Breast epithelium (tissue), 4 donors: ENCODE data around the gene CTSS. TPM values are rescaled to one million over a fixed set of nuclear protein-coding genes. Genes with fewer than 3 reads are reported as not detected.
"Not testable (repeated sequence)": the region's sequence is repeated elsewhere in the genome, so short reads cannot be mapped to it uniquely, and the experiment has no call there.

ENCODE experiments used
- DNase-seq, 2 donors: peaks; one replicate each; pipeline ENCODE4 v3.0.0-alpha.2; 2019; ENCODE audit warnings: low spot score in 2 of 2
- H3K27ac ChIP-seq, 2 donors: fragments of 200-600 bp; sonication (generic) in 1 of 2; one replicate each; pipeline ENCODE4 v1.5.1; 2016 to 2019; ENCODE audit warnings: mild to moderate bottlenecking in 1 of 2
- H3K27me3 ChIP-seq, 2 donors: fragments of 200-600 bp; sonication (generic) in 1 of 2; one replicate each; pipeline versions ENCODE4 v1.5.1 to v1.6.0; 2017 to 2019; ENCODE audit warnings: control low read depth in 1 of 2, mild to moderate bottlenecking in 1 of 2
- H3K36me3 ChIP-seq: fragments of 200-600 bp; one replicate; pipeline ENCODE4 v1.5.1; 2019
- H3K4me1 ChIP-seq, 2 donors: fragments of 200-600 bp; sonication (generic); one replicate each; pipeline ENCODE4 v1.5.1; 2016 to 2019; ENCODE audit warnings: control low read depth in 1 of 2
- H3K4me3 ChIP-seq, 3 donors: fragments of 200-600 bp; sonication (generic); 1 replicate in 2 of 3; 2 replicates in 1 of 3; pipeline ENCODE4 v1.5.1; 2016 to 2019; ENCODE audit warnings: mild to moderate bottlenecking in 3 of 3, moderate library complexity in 2 of 3
- H3K9me3 ChIP-seq, 2 donors: fragments of 200-600 bp; sonication (generic) in 1 of 2; one replicate each; pipeline ENCODE4 v1.5.1; 2016 to 2019; ENCODE audit warnings: control low read depth in 1 of 2
- POLR2A ChIP-seq: fragments of 450-650 bp; IDR thresholded peaks from one replicate; pipeline ENCODE4 v1.6.1; 2016; ENCODE audit warnings: antibody characterized with exemption, mild to moderate bottlenecking, moderate library complexity
- POLR2AphosphoS5 ChIP-seq, 3 donors: sonication (generic); formaldehyde crosslinking; IDR thresholded peaks; one replicate each; pipeline ENCODE4 v1.6.1; 2017; ENCODE audit warnings: antibody characterized with exemption in 3 of 3
- intact Hi-C: fragments of 100-400 bp; cut with DNase I; formaldehyde crosslinking; loops from one replicate; pipeline ENCODE4 v1.15.1; 2023; ENCODE audit warnings: low total_unique reads
- total RNA-seq, 3 donors: library from RNA; depleted of rRNA; stranded (reverse); fragments of >200 nt; gene quantifications; one replicate each; pipeline ENCODE4 v1.1.0, GENCODE V29; 2016
- TF ChIP-seq, protein P1 (sequence below), 3 donors: fragments of 450-650 bp; IDR thresholded peaks; one replicate each; pipeline ENCODE4 v1.5.1; 2016 to 2017; ENCODE audit warnings: antibody characterized with exemption in 3 of 3, mild to moderate bottlenecking in 3 of 3, moderate library complexity in 3 of 3

CTSS gene
- total RNA-seq, 3 donors from 2014 or later, result 36.1 to 218 (median 153) TPM

DNA sequence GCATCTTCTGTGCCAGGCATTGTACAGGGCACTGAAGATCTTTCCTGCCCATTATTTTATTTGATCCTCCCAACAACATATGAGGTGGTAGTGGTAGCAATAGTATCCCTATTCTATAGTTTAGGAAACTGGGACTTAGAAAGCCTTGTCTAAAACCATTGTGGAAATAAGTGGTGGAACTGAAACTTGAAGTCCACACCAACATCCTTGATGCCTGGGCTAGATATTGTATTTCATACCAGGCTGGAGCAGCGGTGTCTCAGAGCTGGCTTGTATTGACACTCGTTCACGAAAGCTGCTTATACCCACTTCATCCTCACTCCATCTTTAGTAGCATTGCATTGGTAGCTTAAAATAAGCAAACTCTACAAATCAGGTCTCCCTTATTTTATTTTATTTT lies 9.7 kb upstream of the CTSS start:
- no peak overlapping the region for H3K27ac ChIP-seq
- TF ChIP-seq, protein P1, sequence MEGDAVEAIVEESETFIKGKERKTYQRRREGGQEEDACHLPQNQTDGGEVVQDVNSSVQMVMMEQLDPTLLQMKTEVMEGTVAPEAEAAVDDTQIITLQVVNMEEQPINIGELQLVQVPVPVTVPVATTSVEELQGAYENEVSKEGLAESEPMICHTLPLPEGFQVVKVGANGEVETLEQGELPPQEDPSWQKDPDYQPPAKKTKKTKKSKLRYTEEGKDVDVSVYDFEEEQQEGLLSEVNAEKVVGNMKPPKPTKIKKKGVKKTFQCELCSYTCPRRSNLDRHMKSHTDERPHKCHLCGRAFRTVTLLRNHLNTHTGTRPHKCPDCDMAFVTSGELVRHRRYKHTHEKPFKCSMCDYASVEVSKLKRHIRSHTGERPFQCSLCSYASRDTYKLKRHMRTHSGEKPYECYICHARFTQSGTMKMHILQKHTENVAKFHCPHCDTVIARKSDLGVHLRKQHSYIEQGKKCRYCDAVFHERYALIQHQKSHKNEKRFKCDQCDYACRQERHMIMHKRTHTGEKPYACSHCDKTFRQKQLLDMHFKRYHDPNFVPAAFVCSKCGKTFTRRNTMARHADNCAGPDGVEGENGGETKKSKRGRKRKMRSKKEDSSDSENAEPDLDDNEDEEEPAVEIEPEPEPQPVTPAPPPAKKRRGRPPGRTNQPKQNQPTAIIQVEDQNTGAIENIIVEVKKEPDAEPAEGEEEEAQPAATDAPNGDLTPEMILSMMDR (IDR thresholded peaks at IDR 0.05), result no peak
- TF ChIP-seq POLR2AphosphoS5 (IDR thresholded peaks at IDR 0.05) (no peak), POLR2A (no peak)
- H3K27me3 ChIP-seq, result no peaks in the 10 kb centered on the region
- no peaks in the 10 kb centered on the region for H3K36me3 ChIP-seq
- H3K4me1 ChIP-seq, result no peaks in the 10 kb centered on the region
- intact Hi-C loops, result no loop called here
- H3K4me3 ChIP-seq, result no peak overlapping the region
- H3K9me3 ChIP-seq, result no peaks in the 10 kb centered on the region
- no peak for DNase-seq

DNA sequence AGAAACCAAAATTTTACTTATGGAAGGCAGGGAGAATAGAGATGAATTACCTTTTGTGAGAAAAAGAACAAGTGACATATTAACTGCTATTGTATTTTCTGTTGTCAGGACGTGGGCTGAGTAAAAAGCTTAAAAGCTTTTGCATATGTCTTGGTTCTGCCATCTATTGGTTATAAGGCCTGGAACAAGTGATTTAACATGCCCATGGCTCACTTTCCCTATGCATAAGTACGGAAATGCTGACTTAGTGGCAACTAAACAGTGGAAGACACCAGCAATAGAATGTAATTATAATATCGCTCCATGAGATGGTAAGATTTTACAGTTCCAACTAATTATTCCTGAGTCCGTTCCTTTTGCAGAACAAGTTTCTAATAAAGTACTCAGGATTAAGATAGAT lies 6.7 kb upstream of the CTSS start:
- no peaks in the 10 kb centered on the region for H3K9me3 ChIP-seq
- H3K27ac ChIP-seq, result no peak overlapping the region
- TF ChIP-seq, protein P1 (IDR thresholded peaks at IDR 0.05), result no peak
- no peak for TF ChIP-seq POLR2AphosphoS5 (IDR thresholded peaks at IDR 0.05)
- no peak for TF ChIP-seq POLR2A
- no peaks in the 10 kb centered on the region for H3K4me1 ChIP-seq
- H3K4me3 ChIP-seq, result no peak overlapping the region
- no peaks in the 10 kb centered on the region for H3K36me3 ChIP-seq
- intact Hi-C loops, result no loop called here
- no peaks in the 10 kb centered on the region for H3K27me3 ChIP-seq
- DNase-seq, result no peak

DNA sequence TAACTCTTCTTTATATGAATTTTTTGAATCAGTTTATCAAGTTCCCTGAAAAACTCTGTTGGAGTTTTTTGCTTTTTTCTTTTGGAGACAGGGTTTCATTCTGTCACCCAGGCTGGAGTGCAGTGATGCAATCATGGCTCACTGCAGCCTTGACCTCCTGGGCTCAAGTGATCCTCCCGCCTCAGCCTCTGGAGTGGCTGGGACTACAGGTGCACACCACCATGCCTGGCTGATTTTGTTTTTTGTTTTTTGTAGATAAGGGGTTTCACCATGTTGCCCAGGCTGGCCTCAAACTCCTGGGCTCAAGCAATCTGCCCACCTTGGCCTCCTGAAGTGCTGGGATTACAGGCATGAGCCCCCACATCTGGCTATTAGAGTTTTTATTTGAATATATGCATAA lies 2.1 kb upstream of the CTSS start:
- H3K9me3 ChIP-seq, H3K27ac ChIP-seq, H3K36me3 ChIP-seq, DNase-seq, H3K4me1 ChIP-seq, H3K4me3 ChIP-seq, intact Hi-C loops, H3K27me3 ChIP-seq: not testable (repeated sequence)

DNA sequence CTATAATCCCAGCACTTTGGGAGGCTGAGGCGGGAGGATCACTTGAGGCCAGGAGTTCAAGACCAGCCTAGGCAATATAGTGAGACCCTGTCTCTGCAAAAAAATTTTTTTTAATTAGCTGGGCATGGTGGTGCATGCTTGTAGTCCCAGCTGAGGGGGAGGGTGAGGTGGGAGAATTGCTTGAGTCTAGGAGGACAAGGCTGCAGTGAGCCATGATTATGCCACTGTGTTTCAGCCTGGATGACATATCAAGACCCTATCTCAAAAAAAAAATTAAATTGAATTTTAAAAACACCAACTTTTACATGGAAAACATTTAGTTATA lies 361 bp upstream of the CTSS start:
- H3K36me3 ChIP-seq, H3K4me1 ChIP-seq, intact Hi-C loops, H3K9me3 ChIP-seq, H3K27me3 ChIP-seq, DNase-seq: not testable (repeated sequence)
- Histone ChIP-seq H3K4me3 (peak overlapping the region; percentile 35 to 59 (median 40)), H3K27ac (peak overlapping the region; percentile 65 to 72)

DNA sequence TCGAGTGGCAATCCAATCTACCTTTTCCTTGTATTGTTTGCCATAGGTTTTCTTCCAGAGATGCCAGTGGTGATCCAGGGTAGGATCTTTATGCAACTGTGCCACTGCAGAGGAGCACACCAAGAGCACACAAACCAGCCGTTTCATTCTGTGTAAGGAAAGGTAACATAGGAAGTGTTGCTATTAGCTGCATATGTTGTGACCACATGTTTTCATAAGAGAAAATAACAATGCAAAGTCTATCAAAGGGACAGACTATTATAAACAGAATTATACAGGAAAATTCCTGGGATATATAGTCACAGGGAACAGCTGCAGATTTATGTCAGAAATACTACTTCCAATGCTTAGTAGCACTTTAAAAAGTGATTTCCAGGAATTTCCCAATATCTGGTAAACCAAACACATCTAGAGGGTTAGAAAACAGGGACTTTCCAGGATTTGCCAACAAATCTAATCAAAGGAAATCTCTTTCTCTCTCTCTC lies 919 bp downstream of the CTSS start:
- no peak for DNase-seq
- no peaks in the 10 kb centered on the region for H3K36me3 ChIP-seq
- H3K27ac ChIP-seq, result peak overlapping the region; percentile 20 to 72
- intact Hi-C loops, result no loop called here
- H3K27me3 ChIP-seq, result no peaks in the 10 kb centered on the region
- H3K4me3 ChIP-seq, result peak overlapping the region; percentile 35 to 59 (median 40)
- TF ChIP-seq, protein P1 (IDR thresholded peaks at IDR 0.05), result no peak
- TF ChIP-seq POLR2AphosphoS5 (IDR thresholded peaks at IDR 0.05) (no peak), POLR2A (no peak)
- no peaks in the 10 kb centered on the region for H3K4me1 ChIP-seq
- H3K9me3 ChIP-seq, result no peaks in the 10 kb centered on the region

DNA sequence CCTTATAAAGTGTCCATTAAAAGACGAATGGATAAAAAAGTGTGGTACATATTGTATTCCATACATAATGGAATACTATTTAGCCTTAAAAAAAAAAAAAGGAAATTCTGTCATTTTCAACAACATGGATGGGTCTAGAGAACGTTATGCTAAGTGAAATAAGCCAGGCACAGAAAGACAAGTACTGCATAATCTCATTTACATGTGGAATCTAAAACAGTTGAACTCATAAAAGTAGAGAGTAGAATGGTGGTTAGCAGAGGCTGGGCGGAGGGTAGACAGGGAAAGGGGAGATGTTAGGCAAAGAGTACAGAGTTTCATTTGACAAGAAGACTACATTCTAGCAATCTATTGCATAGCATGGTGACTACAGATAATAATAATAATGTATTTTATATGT lies 2.6 kb downstream of the CTSS start:
- Histone ChIP-seq H3K27me3 (no peaks in the 10 kb centered on the region), H3K9me3 (no peaks in the 10 kb centered on the region), H3K4me1 (no peaks in the 10 kb centered on the region), H3K36me3 (no peaks in the 10 kb centered on the region), H3K4me3 (no peak overlapping the region), H3K27ac (no peak overlapping the region)
- intact Hi-C loops, result no loop called here
- TF ChIP-seq, protein P1 (IDR thresholded peaks at IDR 0.05), result no peak
- no peak for TF ChIP-seq POLR2AphosphoS5 (IDR thresholded peaks at IDR 0.05)
- TF ChIP-seq POLR2A, result no peak
- DNase-seq, result no peak
